HepG2 (cell line): ENCODE measurements around the gene GTF3C5. TPM values are rescaled to one million over a fixed set of nuclear protein-coding genes. Genes with fewer than 3 reads are reported as not detected.
A peak's percentile ranks its signal among the peaks of the same experiment; 100 is the strongest.

ENCODE experiments used
- CBX5 ChIP-seq: sonication (generic); formaldehyde crosslinking; IDR thresholded peaks from 2 replicates; pipeline ENCODE4 v1.4.0; 2020; ENCODE audit warnings: missing genetic modification reagents, borderline replicate concordance
- GTF3A ChIP-seq: sonication (generic); formaldehyde crosslinking; conservative IDR thresholded peaks from 2 replicates; pipeline ENCODE4 v1.4.0; 2020; ENCODE audit warnings: mild to moderate bottlenecking, missing genetic modification reagents
- KDM1A ChIP-seq: IDR thresholded peaks from 2 replicates; pipeline ENCODE4 v1.6.1; 2016; ENCODE audit warnings: missing compliant biosample characterization
- KMT2B ChIP-seq: IDR thresholded peaks from 2 replicates; pipeline ENCODE4 v1.6.1; 2016; ENCODE audit warnings: missing genetic modification reagents, missing compliant biosample characterization
- MXI1 ChIP-seq: IDR thresholded peaks from 3 replicates; pipeline ENCODE4 v1.6.1; 2012; ENCODE audit warnings: low read depth, low read length, inconsistent platforms, borderline replicate concordance
- NR2F2 ChIP-seq: IDR thresholded peaks from 2 replicates; pipeline ENCODE4 v1.6.1; 2012; ENCODE audit warnings: low read depth, inconsistent platforms, borderline replicate concordance
- SALL1 ChIP-seq: sonication (generic); formaldehyde crosslinking; IDR thresholded peaks from 2 replicates; pipeline ENCODE4 v1.8.0; 2022; ENCODE audit warnings: mild to moderate bottlenecking, missing genetic modification reagents
- SCMH1 ChIP-seq: sonication (generic); formaldehyde crosslinking; IDR thresholded peaks from 2 replicates; pipeline ENCODE4 v1.9.0; 2021; ENCODE audit warnings: missing genetic modification reagents, mild to moderate bottlenecking, borderline replicate concordance
- SNRNP70 ChIP-seq: fragments of 200-400 bp; formaldehyde crosslinking; IDR thresholded peaks from 2 replicates; pipeline ENCODE4 v1.6.1; 2017; ENCODE audit warnings: mild to moderate bottlenecking, low read depth, low read length, moderate library complexity
- TP53 ChIP-seq: sonication (generic); formaldehyde crosslinking; conservative IDR thresholded peaks from 2 replicates; pipeline ENCODE4 v1.4.0; 2020; ENCODE audit warnings: missing genetic modification reagents
- ZBTB7A ChIP-seq: sonication (generic); formaldehyde crosslinking; IDR thresholded peaks from 2 replicates; pipeline ENCODE4 v1.8.0; 2022; ENCODE audit warnings: mild to moderate bottlenecking, missing genetic modification reagents
- ZFX ChIP-seq: sonication (generic); formaldehyde crosslinking; IDR thresholded peaks from 2 replicates; pipeline ENCODE4 v1.4.0; 2020; ENCODE audit warnings: mild to moderate bottlenecking, low read depth, missing genetic modification reagents, moderate library complexity
- ZFYVE20 ChIP-seq: sonication (generic); formaldehyde crosslinking; IDR thresholded peaks from 2 replicates; pipeline ENCODE4 v1.8.0; 2023; ENCODE audit warnings: low read depth, mild to moderate bottlenecking, moderate library complexity, missing genetic modification reagents, borderline replicate concordance
- ZMAT3 ChIP-seq: sonication (generic); formaldehyde crosslinking; conservative IDR thresholded peaks from 2 replicates; pipeline ENCODE4 v1.7.0; 2021; ENCODE audit warnings: missing genetic modification reagents
- ZMYM3 ChIP-seq: sonication (generic); formaldehyde crosslinking; IDR thresholded peaks from 2 replicates; pipeline ENCODE4 v1.5.1; 2020; ENCODE audit warnings: mild to moderate bottlenecking, missing genetic modification reagents
- ZNF614 ChIP-seq: IDR thresholded peaks from 2 replicates; pipeline ENCODE4 v1.6.1; 2018; ENCODE audit warnings: missing biosample characterization, missing genetic modification reagents, inconsistent platforms, borderline replicate concordance
- ZSCAN25 ChIP-seq: sonication (generic); formaldehyde crosslinking; IDR thresholded peaks from 2 replicates; pipeline ENCODE4 v1.8.0; 2022; ENCODE audit warnings: mild to moderate bottlenecking, missing genetic modification reagents
- polyA plus RNA-seq, 8 experiments: library from polyadenylated mRNA; depleted of rRNA in 3 of 8; stranded (reverse) in 7 of 8; unstranded in 1 of 8; fragments of >200 nt; fragmentation: Illumina TruSeq in 4 of 8; extraction: Trizol in 4 of 8; gene quantifications; 2 replicates each; pipeline versions ENCODE4 v1.2.1 to v1.2.3, GENCODE V29; 2011 to 2016; ENCODE audit warnings: low read depth in 4 of 8, missing spikeins in 1 of 8, mixed read lengths in 1 of 8; ENCODE audit not compliant: insufficient read depth in 1 of 8
- total RNA-seq, 5 experiments: library from RNA; depleted of rRNA; stranded (reverse); fragments of >200 nt; fragmentation: Illumina TruSeq; extraction: Trizol; gene quantifications; 2 replicates each; pipeline ENCODE4 v1.2.3, GENCODE V29; 2016; ENCODE audit warnings: low read depth in 1 of 5
- TF ChIP-seq, protein P1 (sequence below): sonication (generic); formaldehyde crosslinking; IDR thresholded peaks from 2 replicates; pipeline ENCODE4; 2020; ENCODE audit warnings: missing genetic modification reagents, mild to moderate bottlenecking, borderline replicate concordance
- TF ChIP-seq, protein P2 (sequence below): IDR thresholded peaks from 2 replicates; pipeline ENCODE4 v1.6.1; 2016; ENCODE audit warnings: mild to moderate bottlenecking
- TF ChIP-seq, protein P3 (sequence below): sonication (generic); formaldehyde crosslinking; IDR thresholded peaks from 2 replicates; pipeline ENCODE4 v1.4.0; 2020; ENCODE audit warnings: missing genetic modification reagents
- TF ChIP-seq, protein P4 (sequence below): sonication (generic); formaldehyde crosslinking; IDR thresholded peaks from 2 replicates; pipeline ENCODE4 v1.8.1; 2022; ENCODE audit warnings: mild to moderate bottlenecking, missing genetic modification reagents
- TF ChIP-seq, protein P5 (sequence below): sonication (generic); formaldehyde crosslinking; IDR thresholded peaks from 2 replicates; pipeline ENCODE4 v1.4.0; 2020; ENCODE audit warnings: missing genetic modification reagents, mild to moderate bottlenecking, borderline replicate concordance

Gene GTF3C5
- total and polyA plus RNA-seq, 2 of the 13 experiments (the other 11 are each of a cell fraction or from before 2014, with no cell fraction given) = 66.9 to 92.6 TPM

DNA sequence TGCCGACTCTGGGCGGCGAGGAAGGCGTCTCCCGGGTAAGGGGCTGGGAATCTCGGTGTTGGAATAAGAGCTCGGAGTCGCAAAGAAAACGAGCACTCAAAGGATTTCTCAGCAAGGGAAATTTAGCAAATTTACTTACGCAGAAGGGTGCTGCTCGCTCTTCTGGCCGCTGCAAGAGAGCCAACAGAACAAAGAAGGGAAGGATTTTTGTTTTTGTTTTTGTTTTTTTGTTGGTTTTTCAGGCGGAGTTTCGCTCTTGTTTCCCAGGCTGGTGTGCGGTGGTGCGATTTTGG, 279 bp downstream of the GTF3C5 start (continued):
- TF ChIP-seq SALL1 (CRISPR knock-in tag) (peak; percentile 5; the same call in 1 of the 2 replicates), CBX5 (CRISPR knock-in tag) (no peak), KDM1A (CRISPR knock-in tag) (no peak), SNRNP70 (no peak), ZFX (CRISPR knock-in tag) (0 out of 2 replicates have a peak, but pooled peaks have one; percentile 7), ZSCAN25 (CRISPR knock-in tag) (peak; percentile 25; the same call in 1 of the 2 replicates), KMT2B (CRISPR knock-in tag) (0 out of 2 replicates have a peak, but pooled peaks have one; percentile 0), ZFYVE20 (CRISPR knock-in tag) (no peak), SCMH1 (CRISPR knock-in tag) (no peak), GTF3A (CRISPR knock-in tag) (no peak), ZMYM3 (CRISPR knock-in tag) (no peak), ZMAT3 (CRISPR knock-in tag) (peak; percentile 17; the same call in 1 of the 2 replicates), ZNF614 (no peak), MXI1 (no peak), TP53 (no peak), ZBTB7A (no peak), NR2F2 (no peak)
- TF ChIP-seq, protein P1, sequence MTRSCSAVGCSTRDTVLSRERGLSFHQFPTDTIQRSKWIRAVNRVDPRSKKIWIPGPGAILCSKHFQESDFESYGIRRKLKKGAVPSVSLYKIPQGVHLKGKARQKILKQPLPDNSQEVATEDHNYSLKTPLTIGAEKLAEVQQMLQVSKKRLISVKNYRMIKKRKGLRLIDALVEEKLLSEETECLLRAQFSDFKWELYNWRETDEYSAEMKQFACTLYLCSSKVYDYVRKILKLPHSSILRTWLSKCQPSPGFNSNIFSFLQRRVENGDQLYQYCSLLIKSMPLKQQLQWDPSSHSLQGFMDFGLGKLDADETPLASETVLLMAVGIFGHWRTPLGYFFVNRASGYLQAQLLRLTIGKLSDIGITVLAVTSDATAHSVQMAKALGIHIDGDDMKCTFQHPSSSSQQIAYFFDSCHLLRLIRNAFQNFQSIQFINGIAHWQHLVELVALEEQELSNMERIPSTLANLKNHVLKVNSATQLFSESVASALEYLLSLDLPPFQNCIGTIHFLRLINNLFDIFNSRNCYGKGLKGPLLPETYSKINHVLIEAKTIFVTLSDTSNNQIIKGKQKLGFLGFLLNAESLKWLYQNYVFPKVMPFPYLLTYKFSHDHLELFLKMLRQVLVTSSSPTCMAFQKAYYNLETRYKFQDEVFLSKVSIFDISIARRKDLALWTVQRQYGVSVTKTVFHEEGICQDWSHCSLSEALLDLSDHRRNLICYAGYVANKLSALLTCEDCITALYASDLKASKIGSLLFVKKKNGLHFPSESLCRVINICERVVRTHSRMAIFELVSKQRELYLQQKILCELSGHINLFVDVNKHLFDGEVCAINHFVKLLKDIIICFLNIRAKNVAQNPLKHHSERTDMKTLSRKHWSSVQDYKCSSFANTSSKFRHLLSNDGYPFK (CRISPR knock-in tag) = no peak
- TF ChIP-seq, protein P2, sequence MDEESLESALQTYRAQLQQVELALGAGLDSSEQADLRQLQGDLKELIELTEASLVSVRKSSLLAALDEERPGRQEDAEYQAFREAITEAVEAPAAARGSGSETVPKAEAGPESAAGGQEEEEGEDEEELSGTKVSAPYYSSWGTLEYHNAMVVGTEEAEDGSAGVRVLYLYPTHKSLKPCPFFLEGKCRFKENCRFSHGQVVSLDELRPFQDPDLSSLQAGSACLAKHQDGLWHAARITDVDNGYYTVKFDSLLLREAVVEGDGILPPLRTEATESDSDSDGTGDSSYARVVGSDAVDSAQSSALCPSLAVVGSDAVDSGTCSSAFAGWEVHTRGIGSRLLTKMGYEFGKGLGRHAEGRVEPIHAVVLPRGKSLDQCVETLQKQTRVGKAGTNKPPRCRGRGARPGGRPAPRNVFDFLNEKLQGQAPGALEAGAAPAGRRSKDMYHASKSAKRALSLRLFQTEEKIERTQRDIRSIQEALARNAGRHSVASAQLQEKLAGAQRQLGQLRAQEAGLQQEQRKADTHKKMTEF (CRISPR knock-in tag) = 0 out of 2 replicates have a peak, but pooled peaks have one; percentile 17
- TF ChIP-seq, protein P3, sequence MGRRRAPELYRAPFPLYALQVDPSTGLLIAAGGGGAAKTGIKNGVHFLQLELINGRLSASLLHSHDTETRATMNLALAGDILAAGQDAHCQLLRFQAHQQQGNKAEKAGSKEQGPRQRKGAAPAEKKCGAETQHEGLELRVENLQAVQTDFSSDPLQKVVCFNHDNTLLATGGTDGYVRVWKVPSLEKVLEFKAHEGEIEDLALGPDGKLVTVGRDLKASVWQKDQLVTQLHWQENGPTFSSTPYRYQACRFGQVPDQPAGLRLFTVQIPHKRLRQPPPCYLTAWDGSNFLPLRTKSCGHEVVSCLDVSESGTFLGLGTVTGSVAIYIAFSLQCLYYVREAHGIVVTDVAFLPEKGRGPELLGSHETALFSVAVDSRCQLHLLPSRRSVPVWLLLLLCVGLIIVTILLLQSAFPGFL (CRISPR knock-in tag) = no peak
- TF ChIP-seq, protein P4, sequence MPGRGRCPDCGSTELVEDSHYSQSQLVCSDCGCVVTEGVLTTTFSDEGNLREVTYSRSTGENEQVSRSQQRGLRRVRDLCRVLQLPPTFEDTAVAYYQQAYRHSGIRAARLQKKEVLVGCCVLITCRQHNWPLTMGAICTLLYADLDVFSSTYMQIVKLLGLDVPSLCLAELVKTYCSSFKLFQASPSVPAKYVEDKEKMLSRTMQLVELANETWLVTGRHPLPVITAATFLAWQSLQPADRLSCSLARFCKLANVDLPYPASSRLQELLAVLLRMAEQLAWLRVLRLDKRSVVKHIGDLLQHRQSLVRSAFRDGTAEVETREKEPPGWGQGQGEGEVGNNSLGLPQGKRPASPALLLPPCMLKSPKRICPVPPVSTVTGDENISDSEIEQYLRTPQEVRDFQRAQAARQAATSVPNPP (CRISPR knock-in tag) = no peak
- TF ChIP-seq, protein P5, sequence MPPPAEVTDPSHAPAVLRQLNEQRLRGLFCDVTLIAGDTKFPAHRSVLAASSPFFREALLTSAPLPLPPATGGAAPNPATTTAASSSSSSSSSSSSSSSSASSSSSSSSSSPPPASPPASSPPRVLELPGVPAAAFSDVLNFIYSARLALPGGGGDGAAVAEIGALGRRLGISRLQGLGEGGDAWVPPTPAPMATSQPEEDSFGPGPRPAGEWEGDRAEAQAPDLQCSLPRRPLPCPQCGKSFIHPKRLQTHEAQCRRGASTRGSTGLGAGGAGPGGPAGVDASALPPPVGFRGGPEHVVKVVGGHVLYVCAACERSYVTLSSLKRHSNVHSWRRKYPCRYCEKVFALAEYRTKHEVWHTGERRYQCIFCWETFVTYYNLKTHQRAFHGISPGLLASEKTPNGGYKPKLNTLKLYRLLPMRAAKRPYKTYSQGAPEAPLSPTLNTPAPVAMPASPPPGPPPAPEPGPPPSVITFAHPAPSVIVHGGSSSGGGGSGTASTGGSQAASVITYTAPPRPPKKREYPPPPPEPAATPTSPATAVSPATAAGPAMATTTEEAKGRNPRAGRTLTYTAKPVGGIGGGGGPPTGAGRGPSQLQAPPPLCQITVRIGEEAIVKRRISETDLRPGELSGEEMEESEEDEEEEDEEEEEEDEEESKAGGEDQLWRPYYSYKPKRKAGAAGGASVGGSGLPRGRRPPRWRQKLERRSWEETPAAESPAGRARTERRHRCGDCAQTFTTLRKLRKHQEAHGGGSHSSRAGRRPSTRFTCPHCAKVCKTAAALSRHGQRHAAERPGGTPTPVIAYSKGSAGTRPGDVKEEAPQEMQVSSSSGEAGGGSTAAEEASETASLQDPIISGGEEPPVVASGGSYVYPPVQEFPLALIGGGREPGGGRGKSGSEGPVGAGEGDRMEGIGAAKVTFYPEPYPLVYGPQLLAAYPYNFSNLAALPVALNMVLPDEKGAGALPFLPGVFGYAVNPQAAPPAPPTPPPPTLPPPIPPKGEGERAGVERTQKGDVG (CRISPR knock-in tag) = no peak
